HUDEP-2 (cell line): ENCODE data around the gene KCNIP4.

ENCODE experiments used
- DNase-seq, 76 experiments: peaks; one replicate each; lab custom pipeline; 2025; ENCODE audit not compliant: unreplicated experiment in 76 of 76; lab: John Stamatoyannopoulos, UW

The KCNIP4 gene

DNA sequence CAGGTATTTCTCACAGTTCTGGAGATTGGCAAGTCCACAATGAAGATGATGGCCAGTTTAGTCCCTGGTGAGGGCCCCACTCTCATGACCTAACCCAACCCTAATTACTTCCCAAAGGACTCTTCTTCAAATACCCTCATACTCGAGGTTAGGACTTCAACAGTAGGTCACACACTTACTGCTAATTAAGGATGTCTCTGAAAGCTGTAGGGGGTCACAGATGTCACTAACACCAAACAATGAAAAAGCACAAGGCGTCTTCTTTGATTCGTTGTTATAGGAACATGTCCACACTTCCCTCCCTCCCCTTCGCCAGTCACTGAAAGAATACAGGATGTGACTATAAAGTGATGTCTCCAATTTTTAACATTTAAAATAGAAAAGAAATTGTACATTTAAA is 938.6 kb downstream of the KCNIP4 start:
- DNase-seq: no peak

DNA sequence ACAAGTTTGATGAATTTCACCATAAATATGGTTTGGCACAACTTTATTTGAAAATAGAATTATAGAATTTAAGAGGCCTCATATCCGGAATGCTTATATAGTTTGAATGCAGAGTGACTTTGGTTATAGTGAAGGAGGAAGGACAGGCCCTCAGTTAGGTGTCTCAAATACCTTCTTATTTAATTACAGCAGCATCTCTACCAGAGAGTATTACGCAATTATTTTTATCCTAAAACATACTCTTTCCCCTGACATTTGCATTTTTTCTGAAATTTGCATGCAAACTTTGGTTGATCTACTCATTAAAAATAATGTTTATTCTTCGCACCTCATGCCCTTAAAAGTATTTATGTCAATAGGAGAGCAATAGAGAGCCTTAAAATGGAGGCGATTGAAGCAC is 942.9 kb downstream of the KCNIP4 start:
- no peak for DNase-seq

DNA sequence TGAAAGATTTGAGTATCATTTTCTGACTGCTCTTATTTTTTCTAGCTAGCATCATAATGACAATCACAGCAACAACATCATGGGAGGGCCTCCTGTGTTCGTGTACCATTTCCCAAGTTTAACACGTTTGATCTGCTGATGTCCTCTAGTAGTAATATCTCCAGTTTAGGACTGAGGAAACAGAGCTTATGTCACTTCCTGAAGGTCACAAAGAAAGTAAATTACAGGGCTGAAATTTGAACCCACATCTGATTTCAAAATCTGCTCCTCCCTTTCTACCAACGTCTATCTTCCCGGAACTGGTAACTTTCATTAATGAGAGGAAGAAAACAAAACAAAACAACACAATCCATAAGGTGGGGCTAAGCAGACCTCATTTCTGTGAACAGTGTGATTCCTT is 945.6 kb downstream of the KCNIP4 start:
- DNase-seq: no peak

DNA sequence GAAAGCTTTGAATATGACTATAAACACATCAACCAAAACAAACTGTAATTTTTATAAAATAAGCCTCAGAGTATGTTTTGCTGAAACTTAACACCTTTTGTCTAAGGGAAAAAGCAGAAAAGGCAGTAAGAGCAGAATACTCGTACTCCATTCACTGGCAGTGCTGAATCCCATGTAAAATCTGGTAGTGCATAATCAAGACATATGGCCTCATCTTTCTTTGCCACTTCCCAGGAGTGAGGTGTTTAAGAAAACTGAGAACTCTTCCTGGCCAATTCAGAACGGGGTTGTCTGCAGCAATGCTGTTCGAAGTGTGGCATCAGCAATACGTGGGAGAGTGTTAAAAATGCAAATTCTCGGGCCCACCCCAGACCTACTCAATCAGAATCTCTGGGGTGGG is 946.3 kb downstream of the KCNIP4 start:
- DNase-seq: no peak

DNA sequence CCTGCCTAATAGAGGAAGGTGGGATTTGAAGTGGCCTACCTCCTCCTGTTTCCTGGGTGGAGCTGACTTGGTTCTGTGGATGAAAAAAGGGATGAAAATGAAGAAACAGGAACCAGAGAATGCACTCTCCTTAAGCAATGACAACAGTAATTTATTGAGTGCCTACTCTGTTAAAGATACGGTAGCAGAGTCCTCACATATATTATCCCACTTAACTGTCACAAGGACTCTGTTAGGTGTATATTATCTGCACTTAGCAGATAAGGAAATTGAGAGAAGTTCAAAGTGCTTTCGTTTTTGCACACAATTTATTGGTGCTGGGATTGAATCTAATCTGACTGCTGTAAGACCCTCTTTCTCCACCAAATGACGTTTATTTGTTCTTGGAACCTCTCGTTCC is 947.1 kb downstream of the KCNIP4 start:
- DNase-seq: no peak

DNA sequence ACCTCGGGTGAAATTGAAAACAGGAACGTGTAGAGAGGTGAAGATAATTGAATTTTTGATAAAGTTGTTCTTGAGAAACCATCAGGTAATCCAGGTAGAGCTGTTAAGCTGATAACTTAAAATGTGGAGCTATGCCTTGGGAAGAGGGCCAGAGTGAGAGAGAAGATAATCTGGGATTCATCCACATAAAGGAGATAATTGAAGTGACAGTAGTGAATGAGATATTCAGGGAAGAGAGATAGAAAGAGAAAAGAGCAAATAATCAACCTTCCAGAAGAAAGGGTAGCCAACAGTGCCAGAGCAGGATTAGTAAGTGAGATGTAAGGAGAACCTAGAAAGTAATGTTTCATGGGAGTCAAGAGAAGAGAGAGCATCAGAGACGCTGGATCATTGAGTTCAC is 950.7 kb downstream of the KCNIP4 start:
- no peak for DNase-seq

DNA sequence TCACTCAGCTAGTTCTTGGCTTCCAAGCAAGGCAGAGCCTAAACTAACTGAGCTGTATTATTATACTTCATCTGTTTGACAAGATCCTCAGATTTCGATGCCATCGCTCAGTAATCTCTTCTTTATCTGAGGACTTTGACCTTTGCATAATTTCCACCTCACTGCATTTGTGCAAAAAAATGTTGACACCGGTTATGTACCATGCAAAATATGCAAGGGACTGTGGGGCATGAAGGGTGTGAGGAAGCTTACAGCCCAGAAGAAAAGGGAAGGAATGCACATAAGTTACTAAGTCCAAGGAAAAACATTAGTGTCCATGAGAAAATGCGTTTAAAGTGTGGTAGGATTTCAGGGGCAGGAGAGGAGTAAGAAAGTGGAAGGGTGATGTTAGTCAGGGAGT is 953.0 kb downstream of the KCNIP4 start:
- no peak for DNase-seq

DNA sequence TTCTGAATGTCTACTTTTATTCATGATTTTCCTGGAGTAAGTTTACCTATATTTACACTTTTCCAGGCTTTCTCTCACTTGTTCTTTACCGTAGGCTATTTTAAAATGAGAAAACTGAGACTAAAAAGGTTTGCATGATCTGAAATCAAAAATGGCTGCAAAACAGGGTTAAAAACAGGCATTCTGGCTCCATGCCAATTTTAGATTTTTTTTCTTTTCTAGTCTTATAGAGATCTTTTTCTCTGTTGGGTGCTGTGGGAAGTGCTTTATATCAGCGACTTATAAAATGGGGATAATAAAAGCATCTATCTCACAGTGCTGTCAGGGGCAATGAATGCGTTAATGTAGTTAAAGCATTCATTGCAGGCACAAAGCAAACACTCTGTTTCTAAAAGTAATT is 953.6 kb downstream of the KCNIP4 start:
- DNase-seq: no peak

DNA sequence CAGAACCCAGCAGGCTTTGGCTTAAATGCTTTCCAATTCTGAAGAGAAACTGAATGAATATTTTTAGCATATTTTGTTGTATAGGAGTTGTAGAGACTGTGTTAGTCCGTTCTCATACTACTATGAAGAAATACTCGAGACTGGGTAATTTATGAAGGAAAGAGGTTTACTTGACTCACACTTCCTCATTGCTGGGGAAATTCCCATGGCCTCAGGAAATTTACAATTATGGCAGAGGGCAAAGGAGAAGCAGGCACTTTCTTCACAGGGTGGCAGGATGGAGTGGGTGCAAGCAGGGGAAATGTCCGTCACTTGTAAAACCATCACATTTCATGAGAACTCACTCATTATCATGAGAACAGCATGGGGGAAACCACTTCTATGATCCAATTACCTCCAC is 956.6 kb downstream of the KCNIP4 start:
- no peak for DNase-seq

DNA sequence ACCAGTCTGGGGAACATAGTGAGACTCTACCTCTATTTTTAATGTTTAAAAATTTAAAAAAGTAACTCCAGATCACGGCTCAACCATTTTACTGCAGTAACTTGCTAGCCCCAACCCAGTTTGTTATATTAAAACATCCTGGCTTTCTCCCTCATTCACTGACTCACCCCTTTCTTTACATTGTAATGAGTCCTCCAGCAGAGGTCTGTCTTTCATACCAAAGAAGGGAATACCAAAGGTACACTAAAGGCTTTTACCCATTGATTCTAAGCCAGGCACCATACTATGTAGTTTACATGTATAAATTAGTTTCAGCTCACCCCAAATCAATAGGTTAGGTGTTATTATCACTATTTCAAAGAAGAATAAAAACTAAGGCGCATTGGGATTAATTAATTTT is 961.4 kb downstream of the KCNIP4 start:
- no peak for DNase-seq

DNA sequence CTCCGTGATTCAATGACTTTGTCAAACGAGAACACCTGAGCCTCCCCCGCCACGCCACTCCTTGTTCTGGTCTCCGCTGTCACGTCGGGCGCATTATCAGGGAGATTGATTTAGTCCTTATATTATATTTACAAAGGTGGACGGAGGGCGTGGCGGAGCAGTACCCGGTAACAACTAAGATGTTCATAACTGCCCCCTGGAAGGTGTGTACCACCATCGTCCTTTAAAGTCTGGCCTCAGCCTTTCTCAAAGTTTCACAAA is 964.1 kb downstream of the KCNIP4 start:
- DNase-seq: no peak

DNA sequence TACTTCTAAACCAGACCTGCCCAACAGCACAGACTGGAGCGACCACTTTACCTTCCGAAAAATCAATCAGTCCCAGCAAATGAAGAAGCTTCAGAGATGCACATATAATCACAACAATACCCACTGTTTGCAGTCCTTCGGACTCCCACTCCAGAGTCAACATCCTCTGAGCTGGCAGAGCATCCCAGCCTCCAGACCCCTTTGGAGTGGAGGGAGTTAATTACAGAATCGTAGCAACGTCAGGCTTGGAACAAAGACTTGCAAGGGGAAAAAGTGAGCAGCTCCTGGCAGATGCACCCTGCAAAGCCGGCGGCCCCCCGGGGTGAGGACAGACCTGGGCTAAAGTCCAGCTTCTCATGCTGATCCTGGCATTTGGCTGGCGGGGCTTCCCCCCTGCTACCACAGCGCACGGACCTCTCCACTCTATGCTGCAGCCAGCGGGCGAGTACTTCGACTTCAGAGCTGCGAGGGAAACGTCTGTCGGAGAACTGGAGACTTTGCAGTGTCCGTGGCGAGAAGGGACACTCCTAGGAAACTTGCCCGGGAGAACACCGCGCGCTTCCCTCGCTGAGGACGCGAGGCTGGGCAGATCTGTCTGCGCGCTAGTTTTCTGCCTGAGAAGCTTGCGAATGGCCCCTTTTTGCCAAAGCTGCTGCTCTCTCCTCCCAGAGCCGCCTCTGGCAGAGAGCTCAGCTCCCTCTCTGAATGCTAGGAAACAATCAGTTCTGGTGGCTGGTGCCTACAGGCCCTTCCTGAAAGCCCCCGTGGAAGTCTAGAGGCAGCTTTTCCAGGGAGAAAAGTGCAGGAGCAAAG is 964.6 kb downstream of the KCNIP4 start:
- DNase-seq: no peak

DNA sequence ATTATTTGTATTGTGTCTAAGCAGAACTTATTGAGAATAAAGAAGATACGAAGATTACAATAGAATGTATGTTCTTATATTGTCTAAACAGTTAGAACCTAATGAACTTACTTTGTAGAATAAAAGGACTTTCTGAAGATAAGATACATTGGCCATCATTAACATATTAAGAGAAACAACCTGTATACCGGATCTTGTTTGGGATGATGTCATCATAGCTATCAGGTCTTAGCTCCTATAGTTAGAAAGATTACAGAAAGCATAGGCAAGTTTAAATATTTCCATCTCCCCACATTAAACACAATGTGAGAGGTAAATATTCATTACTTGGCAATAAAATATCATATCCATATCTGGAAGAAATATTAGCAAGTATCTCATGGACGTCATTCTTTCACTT is 966.0 kb downstream of the KCNIP4 start:
- DNase-seq: no peak

DNA sequence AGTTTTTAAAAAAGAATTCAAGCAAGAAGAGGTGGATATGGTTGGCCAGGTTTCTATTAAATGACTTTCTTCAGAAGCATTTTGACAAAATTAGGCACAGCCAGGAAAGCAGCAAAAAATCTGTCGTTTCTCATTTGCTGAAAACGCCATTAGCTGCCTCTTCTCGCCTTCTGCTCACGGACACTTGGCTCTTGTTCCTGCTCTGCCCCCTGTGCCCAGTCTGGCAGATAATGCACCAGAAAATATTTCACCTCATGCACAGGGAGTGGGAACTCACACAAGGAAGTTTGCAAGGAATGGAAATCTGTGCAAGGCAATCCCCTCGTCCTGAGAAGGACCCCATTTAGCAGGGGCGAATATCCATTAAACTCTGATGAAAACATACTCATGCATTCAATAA is 988.3 kb downstream of the KCNIP4 start:
- no peak for DNase-seq

DNA sequence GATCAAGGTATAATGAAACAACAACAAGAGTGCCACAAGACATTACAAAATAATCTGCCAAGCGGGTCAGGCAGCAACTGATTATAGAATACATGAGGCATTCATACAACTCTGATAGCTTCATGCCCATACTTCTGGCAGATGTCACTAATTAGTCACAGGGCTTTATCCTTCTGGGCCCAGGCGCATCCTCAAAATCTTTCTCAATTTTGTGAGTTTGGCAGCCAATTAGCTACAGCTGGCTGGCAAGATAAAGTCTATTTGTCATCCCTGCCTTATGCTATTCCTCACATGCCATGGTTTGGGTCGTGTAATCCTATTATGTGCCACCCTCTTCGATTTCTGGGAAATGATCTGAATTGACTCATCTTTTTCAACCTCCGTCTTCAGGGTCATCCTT is 994.0 kb downstream of the KCNIP4 start:
- peak in 7 of 76 experiments; percentile 0 to 5 (median 2) for DNase-seq

DNA sequence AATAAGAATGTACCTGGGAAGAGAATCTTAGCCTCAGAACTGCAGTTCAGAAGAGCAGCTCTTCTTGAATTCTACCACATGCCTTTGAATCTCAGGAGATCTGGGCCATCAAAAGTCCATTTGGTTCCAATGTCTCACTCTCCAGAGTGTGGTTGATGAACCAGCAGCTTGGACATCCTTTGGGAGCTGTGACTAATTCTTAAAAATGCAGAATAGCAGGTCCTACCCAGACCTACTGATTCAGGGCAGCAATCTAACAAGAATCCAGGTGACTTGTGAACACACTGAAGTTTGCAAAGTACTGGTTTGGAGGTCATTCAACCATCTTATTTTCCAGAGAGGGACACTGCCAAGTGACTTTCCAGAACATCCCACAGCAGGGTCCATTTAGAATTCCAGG is 1003.6 kb downstream of the KCNIP4 start:
- DNase-seq: no peak

DNA sequence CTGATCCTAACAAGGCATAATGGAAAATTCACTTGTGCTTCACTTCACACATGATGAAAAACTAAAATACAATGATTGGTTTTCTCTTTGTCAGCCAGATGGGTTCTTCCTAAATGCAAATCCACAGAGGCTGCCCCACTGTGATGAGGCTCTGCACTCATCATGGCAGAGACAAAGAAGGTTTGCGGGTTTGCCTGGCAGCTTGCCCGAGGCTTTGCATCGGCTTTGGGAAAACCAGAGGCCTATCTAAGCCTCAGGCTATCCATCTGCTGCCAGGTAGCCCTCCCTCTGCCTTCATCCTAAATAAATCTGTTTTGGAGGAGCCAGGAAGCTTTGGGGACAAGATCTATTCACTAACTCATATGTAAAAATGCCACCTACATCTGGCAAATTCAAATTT is 1004.1 kb downstream of the KCNIP4 start:
- no peak for DNase-seq

DNA sequence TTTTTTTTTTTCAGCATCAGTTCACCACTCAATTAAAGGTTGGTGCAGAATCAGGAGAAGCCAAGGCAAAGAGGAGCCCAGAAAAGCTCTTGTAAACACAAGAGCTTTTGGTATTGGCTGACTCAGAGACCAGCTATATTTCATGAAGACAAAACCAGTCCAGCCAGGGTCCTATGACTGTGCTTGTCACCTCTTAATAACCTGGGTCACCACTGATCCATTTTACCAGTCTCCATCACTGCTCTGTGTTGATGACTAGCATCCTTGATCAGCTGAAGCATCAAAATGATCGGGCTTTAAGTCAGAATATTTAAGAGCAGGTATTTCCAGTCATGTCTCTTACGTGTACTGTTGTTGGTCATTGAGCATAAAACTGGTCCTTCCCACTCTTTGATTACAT is 1010.4 kb downstream of the KCNIP4 start:
- DNase-seq: no peak

DNA sequence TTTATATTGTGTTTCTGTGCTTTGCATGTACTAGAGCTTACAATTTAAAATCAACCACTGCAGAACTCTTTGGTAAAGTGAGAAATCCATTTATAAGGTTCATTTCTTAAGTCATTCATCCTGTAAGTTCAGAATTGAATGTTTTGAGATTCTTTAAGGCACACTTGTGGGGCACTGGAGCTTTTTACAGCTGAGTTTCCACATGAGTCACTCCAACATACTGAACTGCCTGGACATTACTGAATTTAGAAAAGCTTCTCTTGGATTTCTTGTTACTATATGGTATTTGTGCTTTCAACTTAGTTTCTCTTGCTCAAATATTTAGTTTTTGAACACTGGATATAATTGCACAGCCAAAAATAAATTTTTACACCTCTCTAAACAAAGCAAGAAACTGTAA is 1022.0 kb downstream of the KCNIP4 start:
- DNase-seq: no peak

DNA sequence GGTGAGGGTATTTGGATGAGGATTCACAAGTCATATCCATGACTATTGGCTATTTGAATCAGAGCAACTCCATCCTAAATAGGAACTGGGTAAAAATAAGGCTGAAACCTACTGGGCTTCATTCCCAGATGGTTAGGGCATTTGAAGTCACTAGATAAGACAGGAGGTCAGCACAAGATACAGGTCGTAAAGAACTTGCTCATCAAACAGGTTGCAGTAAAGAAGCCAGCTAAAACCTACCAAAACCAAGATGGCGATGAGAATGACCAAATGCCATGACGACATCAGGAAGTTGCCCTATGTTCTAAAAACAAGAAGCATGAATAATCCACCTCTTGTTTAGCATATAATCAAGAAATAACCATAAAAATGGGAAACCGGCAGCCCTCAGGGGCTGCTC is 1023.4 kb downstream of the KCNIP4 start:
- no peak for DNase-seq

DNA sequence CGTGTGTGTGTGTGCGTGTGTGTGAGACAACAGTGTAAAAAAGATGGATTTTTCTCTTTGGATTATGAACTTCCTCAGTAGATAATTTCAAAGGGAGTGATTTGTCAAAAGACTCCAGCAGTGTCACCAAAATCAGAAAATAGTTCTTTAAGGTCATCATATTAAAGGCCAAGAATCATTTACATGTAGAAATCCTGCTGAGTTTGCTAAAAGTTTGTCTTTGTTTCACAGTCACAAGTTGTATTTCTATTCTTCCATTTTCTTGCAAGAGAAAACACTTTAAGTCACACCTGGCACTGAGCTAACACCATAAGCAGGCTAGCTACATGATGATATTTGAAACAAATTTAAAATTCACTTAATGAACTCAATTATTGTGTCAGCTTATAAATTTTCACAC is 1025.6 kb downstream of the KCNIP4 start:
- no peak for DNase-seq

DNA sequence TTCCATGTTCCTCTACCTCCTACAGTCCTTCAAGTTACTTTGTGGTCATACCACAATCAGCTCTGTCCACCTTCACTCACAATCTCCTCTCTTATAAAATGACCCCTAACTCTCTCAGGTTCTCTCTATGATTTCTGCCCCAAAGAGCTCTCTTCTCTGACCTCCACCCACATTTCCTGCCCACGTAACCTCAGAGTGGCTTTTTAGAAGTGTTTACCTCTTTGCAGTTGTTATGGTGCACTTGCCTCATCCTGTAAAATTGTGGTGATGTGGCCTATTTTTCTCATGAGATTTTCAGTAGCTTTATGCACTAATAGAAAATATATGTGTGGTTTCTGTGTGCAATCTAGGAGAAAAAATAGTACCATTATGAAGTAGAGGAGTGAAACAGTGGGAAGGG is 1032.5 kb downstream of the KCNIP4 start:
- no peak for DNase-seq

DNA sequence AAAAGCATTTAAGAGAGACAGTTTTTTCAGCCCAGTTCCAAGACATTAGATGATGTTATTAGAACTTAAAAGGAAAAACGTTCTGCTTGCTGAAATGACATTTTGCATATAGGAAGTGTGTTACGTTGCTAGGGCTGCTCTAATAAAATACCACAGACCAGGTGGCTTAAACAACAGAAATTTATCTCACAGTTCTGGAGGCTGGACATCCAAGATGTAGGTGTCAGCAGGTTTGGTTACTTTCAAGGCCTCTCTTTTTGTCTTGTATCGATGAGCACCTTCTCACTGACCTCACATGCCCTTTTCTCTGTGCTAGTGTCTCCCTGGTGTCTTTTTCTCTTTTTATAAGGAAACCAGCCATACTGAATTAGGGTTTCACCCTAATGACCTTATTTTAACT is 1043.6 kb downstream of the KCNIP4 start:
- no peak for DNase-seq
